DOHH2 (cell line): ENCODE data around the gene SLC7A7.
"Not testable (repeated sequence)": the region's sequence is repeated elsewhere in the genome, so short reads cannot be mapped to it uniquely, and the experiment has no call there.

Experiments used
- H3F3A ChIP-seq: fragments of 200-600 bp; sonication (generic), shearing (Covaris generic); 2 replicates; pipeline ENCODE4 v1.6.0; 2016; ENCODE audit warnings: antibody characterized with exemption, mild to moderate bottlenecking; ENCODE audit not compliant: control insufficient read depth, insufficient read depth
- H3K27ac ChIP-seq: fragments of 200-600 bp; sonication (generic); 2 replicates; pipeline ENCODE4 v1.5.1; 2014; ENCODE audit warnings: low read depth, mild to moderate bottlenecking, low read length, moderate library complexity
- H3K27me3 ChIP-seq: fragments of 200-600 bp; sonication (generic); 2 replicates; pipeline ENCODE4 v1.6.1; 2014; ENCODE audit warnings: mild to moderate bottlenecking, low read length, mixed read lengths; ENCODE audit not compliant: control insufficient read depth
- H3K36me3 ChIP-seq: fragments of 200-600 bp; sonication (generic); 2 replicates; pipeline ENCODE4 v1.6.1; 2014; ENCODE audit warnings: mild to moderate bottlenecking, low read length, moderate library complexity, mixed read lengths; ENCODE audit not compliant: control insufficient read depth
- H3K4me1 ChIP-seq: fragments of 200-600 bp; sonication (generic); 2 replicates; pipeline ENCODE4 v1.6.1; 2014; ENCODE audit warnings: mild to moderate bottlenecking, low read length, mixed read lengths; ENCODE audit not compliant: control insufficient read depth
- H3K4me2 ChIP-seq: fragments of 200-600 bp; sonication (generic); 2 replicates; pipeline ENCODE4 v1.6.0; 2014; ENCODE audit warnings: mild to moderate bottlenecking, low read length, moderate library complexity
- H3K4me3 ChIP-seq: fragments of 200-600 bp; sonication (generic); 2 replicates; pipeline ENCODE4 v1.5.1; 2014; ENCODE audit warnings: mild to moderate bottlenecking, low read length, mixed read lengths
- H3K79me2 ChIP-seq: fragments of 200-600 bp; sonication (generic); 2 replicates; pipeline ENCODE4 v1.6.1; 2014; ENCODE audit warnings: mild to moderate bottlenecking, low read length, mixed read lengths; ENCODE audit not compliant: control insufficient read depth
- H3K9me2 ChIP-seq: fragments of 200-600 bp; sonication (generic); replicated peaks from 2 replicates; pipeline ENCODE4 v1.6.1; 2014; ENCODE audit warnings: mild to moderate bottlenecking, low read length, mixed read lengths; ENCODE audit not compliant: control insufficient read depth
- H3K9me3 ChIP-seq: fragments of 200-600 bp; sonication (generic); 2 replicates; pipeline ENCODE4 v1.6.1; 2014; ENCODE audit warnings: antibody characterized with exemption, low read length, mixed read lengths; ENCODE audit not compliant: control insufficient read depth, insufficient read depth
- H4K20me1 ChIP-seq: fragments of 200-600 bp; sonication (generic); 2 replicates; pipeline ENCODE4 v1.6.0; 2014; ENCODE audit warnings: low read depth, mild to moderate bottlenecking, antibody characterized with exemption, low read length, moderate library complexity; ENCODE audit not compliant: control insufficient read depth, insufficient read depth
- EZH2phosphoT487 ChIP-seq: fragments of 200-600 bp; sonication (generic); IDR thresholded peaks from 2 replicates; pipeline ENCODE4 v1.6.1; 2017; ENCODE audit warnings: borderline replicate concordance, mild to moderate bottlenecking, antibody characterized with exemption, low read length, moderate library complexity, mixed read lengths
- TF ChIP-seq, protein P1 (sequence below): fragments of 200-600 bp; sonication (generic); IDR thresholded peaks from one replicate; pipeline ENCODE4 v1.5.1; 2014; ENCODE audit warnings: antibody characterized with exemption, mild to moderate bottlenecking, low read depth, low read length; ENCODE audit not compliant: poor library complexity, severe bottlenecking

SLC7A7 gene

DNA sequence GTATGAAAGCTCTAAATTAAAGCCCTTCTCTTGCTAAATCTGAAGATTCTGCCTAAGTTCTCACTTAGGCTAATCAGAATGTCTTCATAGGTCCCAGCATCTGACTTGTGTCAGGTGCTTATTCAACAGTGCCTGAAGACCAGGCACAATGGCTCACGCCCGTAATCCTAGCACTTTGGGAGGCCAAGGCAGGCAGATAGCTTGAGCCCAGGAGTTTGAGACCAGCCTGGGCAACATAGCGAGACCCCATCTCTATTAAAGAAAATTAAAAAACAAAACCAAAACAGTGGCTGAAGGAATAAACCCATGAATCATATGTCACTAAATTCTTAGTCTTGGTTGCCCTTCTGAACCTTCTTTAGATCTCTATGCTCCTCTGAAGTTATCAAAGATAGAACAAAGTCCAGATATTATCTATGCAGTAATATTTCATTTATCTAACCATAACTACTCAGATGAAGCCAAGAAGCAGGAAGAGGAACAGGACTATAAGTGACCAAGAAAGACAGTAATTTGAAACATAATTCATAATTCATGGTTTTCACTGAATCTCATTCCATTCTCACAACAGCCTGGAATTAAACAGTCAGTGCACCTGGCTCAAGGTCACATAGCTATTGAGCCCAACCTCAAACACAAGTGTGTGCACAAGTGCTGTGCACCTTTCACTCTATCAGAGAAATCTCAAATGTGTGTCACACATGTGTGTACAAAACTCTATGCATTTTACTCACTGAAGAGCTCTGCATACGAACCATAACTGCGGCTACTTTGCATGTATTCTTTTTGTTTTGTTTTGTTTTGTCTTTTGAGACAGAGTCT lies 6.6 kb downstream of the SLC7A7 start:
- peaks cover 90% of the 10 kb centered on the region for H3K4me1 ChIP-seq
- H3K36me3 ChIP-seq = peaks cover 46% of the 10 kb centered on the region
- H3F3A ChIP-seq = peaks cover 68% of the 10 kb centered on the region
- no peaks in the 10 kb centered on the region for H3K9me2 ChIP-seq
- H3K27ac ChIP-seq = peak overlapping the region; percentile 100
- no peaks in the 10 kb centered on the region for H3K27me3 ChIP-seq
- H3K4me3 ChIP-seq = peak overlapping the region; percentile 97
- peak overlapping the region; percentile 97 for H3K4me2 ChIP-seq
- no peaks in the 10 kb centered on the region for H4K20me1 ChIP-seq
- H3K9me3 ChIP-seq = no peaks in the 10 kb centered on the region
- no peak for TF ChIP-seq EZH2phosphoT487
- TF ChIP-seq, protein P1, sequence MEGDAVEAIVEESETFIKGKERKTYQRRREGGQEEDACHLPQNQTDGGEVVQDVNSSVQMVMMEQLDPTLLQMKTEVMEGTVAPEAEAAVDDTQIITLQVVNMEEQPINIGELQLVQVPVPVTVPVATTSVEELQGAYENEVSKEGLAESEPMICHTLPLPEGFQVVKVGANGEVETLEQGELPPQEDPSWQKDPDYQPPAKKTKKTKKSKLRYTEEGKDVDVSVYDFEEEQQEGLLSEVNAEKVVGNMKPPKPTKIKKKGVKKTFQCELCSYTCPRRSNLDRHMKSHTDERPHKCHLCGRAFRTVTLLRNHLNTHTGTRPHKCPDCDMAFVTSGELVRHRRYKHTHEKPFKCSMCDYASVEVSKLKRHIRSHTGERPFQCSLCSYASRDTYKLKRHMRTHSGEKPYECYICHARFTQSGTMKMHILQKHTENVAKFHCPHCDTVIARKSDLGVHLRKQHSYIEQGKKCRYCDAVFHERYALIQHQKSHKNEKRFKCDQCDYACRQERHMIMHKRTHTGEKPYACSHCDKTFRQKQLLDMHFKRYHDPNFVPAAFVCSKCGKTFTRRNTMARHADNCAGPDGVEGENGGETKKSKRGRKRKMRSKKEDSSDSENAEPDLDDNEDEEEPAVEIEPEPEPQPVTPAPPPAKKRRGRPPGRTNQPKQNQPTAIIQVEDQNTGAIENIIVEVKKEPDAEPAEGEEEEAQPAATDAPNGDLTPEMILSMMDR = no peak
- peaks cover 85% of the 10 kb centered on the region for H3K79me2 ChIP-seq

DNA sequence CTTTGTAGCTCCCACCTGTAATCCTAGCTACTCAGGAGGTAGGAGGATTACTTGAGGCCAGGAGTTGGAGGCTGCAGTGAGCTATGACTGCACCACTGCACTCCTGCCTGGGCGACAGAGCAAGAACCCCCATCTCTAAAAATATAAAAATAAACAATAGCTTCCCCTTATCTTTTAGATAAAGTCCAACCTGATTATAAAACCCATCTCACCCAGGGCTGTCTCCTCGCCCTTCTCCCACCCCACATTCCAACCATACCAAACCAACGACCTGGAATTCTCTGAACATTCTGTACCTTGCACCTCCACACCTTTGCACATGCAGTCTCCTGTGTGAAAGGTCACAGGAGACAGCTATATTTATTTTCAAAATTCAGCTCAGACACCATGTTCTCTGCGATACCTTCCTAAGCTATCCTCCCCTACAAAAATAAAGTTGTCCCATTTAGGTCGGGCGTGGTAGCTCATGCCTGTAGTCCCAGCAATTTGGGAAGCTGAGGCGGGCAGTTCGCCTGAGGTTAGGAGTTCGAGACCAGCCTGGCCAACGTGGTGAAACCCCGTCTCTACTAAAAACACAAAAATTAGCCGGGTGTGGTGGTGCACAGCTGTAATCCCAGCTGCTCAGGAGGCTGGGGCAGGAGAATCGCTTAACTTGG lies 7.7 kb downstream of the SLC7A7 start:
- Histone ChIP-seq H3K27ac (peak overlapping the region; percentile 100), H3K4me2 (peak overlapping the region; percentile 97), H4K20me1 (no peaks in the 10 kb centered on the region), H3F3A (peaks cover 61% of the 10 kb centered on the region), H3K9me2 (no peaks in the 10 kb centered on the region), H3K79me2 (peaks cover 81% of the 10 kb centered on the region), H3K4me1 (peaks cover 94% of the 10 kb centered on the region), H3K4me3 (peak overlapping the region; percentile 97), H3K36me3 (peaks cover 45% of the 10 kb centered on the region), H3K27me3 (no peaks in the 10 kb centered on the region), H3K9me3 (no peaks in the 10 kb centered on the region)
- TF ChIP-seq, protein P1 = no peak
- no peak for TF ChIP-seq EZH2phosphoT487

DNA sequence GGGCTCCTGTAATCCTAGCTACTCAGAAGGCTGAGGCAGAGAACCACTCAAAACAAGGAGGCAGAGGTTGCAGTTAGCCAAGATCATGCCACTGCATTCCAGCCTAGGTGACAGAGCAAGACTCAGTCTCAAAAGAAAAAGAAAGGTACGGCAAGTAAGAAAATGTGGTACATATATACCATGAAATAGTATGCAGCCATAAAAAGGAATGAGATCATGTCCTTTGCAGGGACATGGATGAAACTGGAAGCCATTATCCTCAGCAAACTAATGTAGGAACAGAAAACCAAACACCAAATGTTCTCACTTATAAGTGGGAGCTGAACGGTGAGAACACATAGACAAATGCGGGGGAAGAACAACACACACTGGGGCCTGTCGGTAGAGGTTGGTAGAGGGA lies 10.0 kb downstream of the SLC7A7 start:
- not testable (repeated sequence) for H3K27me3 ChIP-seq, H3K9me3 ChIP-seq, H3K9me2 ChIP-seq, H4K20me1 ChIP-seq
- Histone ChIP-seq H3K27ac (peak overlapping the region; percentile 100), H3K4me1 (peaks cover 100% of the 10 kb centered on the region), H3K4me3 (peak overlapping the region; percentile 69), H3K79me2 (peaks cover 84% of the 10 kb centered on the region), H3K36me3 (peaks cover 51% of the 10 kb centered on the region), H3F3A (peaks cover 59% of the 10 kb centered on the region), H3K4me2 (peak overlapping the region; percentile 95)

DNA sequence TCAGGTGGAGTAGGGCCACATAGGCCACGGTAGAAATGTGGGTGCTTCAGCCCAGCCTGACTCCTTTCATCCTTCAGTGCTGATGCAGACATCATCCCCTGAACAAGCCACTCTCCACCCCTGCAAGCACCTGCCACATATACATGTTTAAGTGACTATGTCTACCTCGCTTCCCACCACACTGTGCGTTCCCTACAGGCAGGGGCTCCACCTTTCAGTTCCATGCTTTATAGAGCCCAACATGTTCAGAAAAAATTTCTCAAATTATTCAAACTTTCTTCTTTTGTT lies 11.6 kb downstream of the SLC7A7 start:
- H3K4me2 ChIP-seq = peak overlapping the region; percentile 95
- H3F3A ChIP-seq = peaks cover 57% of the 10 kb centered on the region
- H3K27me3 ChIP-seq = no peaks in the 10 kb centered on the region
- H3K27ac ChIP-seq = peak overlapping the region; percentile 100
- peak overlapping the region; percentile 69 for H3K4me3 ChIP-seq
- no peak for TF ChIP-seq EZH2phosphoT487
- TF ChIP-seq, protein P1 = no peak
- no peaks in the 10 kb centered on the region for H3K9me3 ChIP-seq
- peaks cover 48% of the 10 kb centered on the region for H3K36me3 ChIP-seq
- H3K9me2 ChIP-seq = no peaks in the 10 kb centered on the region
- H3K79me2 ChIP-seq = peaks cover 84% of the 10 kb centered on the region
- H3K4me1 ChIP-seq = peaks cover 99% of the 10 kb centered on the region
- no peaks in the 10 kb centered on the region for H4K20me1 ChIP-seq
